Nucleus accumbens (tissue), 56 donors: Measurements from ENCODE around the gene EXPH5.

Experiments used
- DNase-seq, 56 donors: peaks; one replicate each; lab custom pipeline; 2025; lab: John Stamatoyannopoulos, UW

EXPH5 gene

DNA sequence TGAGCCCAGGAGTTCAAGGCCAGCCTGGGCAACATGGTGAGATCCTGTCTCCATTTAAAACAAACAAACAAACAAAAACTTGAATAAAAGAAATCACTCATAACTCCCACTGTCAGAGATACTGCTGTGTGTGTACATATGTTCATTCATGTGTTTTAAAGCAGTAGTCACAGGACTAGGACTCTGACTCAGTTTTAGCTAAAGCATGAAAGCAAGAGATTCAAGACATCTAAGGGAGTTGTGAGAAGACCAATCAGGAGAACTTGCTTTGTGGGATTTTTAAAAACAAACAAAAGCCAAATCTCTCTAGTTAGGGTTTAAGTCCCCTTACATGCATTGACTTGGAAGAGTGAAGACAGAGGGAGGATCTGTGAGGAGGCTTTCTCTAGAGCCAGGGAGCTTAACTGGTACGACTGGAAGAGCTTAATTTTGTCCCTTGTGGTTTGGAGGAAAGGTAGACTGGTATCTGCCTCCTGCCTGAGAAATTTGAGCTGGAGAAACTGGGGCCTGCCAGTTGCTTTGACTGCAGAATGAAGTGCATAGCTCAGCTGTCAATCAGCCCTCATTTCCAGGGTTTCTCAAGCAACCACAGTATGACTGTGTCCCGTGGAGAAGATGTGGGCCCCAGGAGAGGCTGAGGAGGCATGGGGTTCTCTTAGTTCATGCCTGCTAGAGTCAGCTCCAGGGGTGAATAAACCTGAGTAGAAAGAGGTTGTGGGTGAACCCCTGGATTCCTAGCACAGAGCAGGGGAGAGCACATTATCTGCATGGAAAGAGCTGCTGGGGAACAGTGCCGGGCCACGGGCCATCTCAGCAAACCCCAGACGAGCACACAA is 30.6 kb downstream of the EXPH5 start:
- DNase-seq: no peak

DNA sequence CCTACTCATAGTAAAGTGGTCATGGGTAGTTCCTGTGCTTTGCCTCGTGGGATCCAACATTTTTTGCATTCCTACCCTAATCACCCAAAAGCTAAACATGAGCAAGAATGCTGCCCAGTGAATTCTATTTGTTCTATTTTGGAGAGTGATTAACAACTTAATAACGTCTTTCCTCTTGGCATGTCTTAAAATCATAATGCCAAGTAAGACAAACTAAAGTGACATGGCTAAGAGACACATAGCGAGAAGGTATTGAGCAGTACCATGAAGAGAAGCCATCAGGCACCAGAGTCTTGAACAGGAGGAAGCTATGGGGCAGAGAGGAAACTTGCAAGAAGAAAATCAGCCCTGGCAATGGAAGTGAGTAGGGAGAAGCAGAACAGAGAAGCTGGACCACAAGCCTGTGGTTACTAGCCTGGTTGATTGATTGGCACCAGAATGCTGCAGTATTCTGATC is 32.0 kb downstream of the EXPH5 start:
- DNase-seq: no peak

DNA sequence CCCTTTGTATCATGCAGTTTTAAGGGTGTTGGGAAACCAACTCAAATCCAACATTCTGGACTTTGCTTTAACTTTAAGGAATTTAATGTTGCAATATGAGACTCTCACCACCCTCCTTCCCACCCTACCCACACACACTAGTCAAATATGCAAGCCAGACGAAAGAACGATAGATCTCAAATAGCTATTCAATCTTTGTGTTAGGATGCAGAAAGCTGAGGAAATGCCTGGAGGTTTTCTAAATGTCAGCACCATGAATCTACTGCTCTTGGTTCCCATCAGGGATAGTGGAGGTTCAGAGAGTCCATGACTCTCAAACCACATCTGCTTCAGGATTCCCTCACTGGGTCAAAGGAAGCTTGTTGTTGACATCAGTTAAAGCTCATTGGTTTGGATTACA is 33.7 kb downstream of the EXPH5 start:
- DNase-seq: no peak

DNA sequence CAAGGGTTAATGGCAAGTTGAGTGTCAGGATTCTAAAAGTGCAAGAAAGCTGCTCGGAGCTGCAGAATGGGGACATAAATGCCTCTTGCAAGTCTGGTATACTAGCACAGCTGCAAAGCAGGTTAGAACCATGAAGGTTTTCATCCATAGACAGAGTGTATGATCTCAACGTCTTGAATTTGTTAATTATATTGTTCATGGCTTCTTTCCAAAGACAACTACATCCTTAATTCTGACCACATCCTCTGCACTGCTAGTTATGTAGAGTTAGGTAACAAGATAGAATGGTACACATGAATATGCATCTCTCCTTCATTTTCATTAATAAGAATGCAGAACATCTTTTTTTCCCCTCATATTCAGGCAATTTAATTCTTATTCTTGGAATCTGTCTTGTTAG is 34.2 kb downstream of the EXPH5 start:
- no peak for DNase-seq

DNA sequence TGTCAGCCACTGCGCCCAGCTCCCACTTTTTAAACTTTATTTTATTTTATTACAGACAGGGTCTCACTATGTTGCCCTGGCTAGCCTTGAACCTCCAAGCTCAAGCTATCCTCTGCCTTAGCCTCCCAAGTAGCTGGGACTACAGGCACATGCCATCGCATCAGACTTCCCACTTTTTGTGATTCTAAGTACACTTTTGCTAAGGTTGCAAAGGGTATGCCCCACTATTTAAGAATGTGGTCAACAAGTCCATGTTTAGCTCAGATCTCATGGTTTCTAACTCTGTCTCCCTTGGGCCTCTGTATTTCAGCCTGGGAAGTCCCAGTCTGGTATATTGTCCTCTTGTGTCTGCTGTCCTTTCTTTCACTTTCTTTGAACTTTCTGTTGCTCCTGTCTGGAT is 35.3 kb downstream of the EXPH5 start:
- no peak for DNase-seq

DNA sequence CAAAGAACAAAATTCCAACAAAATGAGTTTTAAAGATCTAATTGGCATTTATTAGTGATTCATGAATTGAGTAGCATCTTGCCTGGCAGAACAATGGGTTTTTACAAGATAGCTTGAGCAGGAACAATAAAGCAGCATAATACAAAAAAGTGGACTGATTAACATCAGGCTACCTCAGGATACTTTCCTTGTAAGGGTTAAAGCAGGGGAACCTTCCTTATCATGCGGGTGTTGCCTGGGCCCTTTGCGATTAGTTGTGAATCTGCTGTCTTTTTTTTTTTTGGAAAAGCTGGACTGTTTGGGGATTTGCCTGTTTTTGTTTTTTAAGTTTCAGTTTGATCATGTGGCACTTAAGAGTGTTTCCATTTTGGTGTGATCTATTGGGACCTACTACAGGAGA is 37.5 kb downstream of the EXPH5 start:
- no peak for DNase-seq

DNA sequence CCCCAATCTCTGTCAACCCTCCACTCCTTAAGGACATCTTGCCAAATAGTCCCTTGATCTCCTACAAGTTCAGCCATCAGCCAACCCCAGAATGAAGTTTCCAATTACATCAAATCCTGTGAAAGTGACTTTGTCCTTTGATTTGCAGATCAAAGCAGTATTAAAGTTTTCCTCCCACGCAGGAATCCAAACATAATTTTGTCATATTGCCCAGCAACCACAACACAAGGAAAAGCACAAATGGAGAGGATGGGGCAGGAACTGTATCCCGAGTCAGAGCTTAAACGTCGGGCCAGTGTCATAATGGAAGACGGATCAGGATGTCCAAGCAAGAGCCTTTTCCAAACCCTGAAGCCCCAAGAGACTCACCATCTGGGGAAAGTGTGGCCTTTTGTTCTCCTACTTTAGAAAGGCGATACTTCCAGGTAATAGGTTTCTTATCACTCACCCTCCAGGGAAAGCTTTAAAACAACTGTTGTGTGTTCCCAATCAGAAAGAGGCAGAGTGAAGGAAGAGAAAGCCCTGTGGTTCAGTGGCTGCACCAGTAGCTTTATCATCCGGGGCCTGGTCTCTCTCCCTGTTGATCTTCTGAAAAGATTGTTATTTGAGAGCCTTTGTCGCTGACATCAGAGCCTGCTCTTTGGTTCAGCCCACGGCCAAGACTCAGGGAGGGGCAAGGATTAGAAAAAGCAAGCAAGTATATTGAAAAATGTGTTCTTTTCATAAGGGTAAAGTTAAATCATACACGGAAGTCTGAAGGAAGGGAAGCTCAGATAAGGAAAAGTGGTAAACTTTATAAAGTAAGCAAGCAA is 41.7 kb downstream of the EXPH5 start:
- DNase-seq: no peak

DNA sequence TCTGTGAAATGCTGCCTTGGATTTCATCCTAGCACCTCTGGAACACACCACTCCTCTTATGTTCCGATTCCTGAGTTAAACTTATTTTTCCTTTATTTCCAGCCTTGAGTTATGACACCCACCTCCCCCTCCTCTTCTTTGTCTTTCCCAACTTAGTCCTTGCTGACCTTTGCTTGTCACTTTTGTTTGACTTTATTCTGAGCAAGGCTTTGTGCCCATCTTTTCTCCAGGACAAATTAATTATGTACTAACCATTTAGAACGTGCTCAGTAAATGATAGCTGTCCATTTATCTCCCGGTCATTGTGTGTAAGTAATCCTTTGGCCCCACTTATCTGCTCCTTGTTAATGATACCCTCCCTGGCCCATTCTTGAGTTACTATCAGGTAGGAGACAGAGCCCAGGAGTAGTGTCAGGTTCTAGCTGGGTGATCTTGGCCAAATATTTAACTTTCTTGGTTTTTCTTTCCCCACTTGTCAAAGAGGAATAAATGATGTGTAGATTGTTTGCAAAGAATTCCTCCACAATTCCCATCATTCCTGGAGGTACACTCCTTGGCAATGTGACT is 44.2 kb downstream of the EXPH5 start:
- DNase-seq: no peak

DNA sequence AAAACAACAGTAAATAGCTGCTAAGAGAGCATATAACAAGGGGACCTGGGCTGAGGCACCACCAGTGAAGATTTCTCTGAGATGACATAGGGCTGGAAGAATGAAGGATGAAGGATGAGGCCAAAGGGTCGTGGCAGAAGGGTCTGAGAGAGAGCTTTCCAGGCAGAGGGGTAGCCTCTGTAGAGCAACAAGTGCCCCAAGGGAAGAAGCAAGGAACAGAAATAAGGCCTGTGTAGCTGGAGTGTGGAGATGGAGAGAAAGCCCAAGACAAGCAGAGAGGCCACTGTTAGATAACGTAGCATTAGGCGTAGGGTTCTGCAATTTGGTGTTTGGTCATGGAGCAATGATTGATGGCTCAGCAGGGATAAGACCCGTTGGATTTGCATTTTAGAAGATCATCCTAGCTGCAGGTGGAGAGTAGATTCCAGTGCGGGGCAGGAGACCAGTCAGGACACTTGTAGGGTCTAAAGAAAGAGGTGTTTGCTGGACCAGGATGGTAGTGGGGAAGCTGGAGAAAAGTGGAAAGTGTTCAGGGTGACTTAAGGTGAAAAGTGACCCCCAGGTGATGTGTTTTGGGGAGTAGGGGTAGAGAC is 47.6 kb downstream of the EXPH5 start:
- DNase-seq: no peak

DNA sequence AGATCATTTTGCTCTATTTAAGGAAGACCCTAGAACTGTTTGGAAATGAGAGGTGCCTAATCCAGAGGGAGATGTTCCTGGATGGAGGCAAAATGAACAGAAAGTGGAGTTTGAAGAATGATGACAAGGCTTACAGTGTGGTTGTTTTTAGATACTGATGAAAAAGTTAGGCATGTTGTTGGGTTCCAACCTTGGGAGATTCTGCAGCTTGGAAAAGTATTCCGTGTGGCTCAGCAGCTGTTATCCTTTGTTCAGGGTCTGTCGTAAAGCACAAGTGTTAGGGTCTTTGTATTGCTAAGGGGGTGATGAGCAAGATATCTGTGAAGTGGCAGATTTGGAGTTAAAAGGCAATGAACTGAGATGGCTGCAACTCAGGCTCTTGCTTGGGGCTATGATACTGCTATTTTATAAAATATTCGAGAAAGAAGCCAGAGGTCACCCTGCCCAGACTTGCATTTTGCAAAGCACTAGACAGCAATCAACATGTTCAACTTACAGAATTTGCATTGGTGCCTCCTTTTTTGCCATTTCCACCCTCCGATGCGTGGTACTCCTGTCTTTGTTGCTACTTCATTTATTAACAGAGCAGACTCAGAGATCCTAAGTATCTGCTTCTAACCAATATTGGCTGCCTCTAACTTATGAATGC is 50.1 kb downstream of the EXPH5 start:
- no peak for DNase-seq

DNA sequence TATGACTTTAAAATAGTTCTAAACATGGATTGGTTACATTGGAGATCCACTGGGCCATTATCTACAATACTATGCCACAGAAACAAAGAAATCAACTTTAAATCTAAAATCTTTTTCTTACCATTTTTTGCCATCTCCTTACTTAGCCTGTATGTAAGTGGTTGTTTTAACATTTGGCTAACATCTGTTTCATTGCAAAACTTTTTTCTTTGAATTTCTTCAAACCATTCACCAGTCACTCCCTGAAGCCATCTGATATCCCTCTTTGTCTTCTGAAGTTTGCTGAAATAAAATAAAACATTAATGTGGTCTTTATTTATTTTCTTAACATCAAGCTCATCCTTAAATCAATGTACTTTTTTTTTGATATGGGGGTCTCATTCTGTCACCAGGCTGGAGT is 52.0 kb downstream of the EXPH5 start:
- no peak for DNase-seq

DNA sequence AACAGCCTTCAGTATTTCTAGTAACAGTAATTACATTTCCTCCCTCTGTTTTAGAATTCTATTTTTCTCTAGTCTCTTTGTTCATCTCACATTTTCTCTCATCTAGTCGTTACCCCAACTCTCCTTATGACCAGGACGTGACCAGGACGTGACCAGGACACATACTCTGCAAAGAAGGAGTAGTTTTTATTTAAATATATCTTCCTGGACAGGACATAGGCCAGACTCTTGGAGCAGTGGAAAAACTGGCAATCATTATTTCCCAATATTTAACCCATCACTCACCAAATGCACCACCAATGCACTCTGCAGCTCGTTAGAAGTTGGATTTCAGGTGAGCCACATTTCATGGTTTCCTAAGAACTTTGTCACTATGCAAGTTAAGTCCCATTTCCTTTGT is 55.1 kb downstream of the EXPH5 start:
- DNase-seq: no peak

DNA sequence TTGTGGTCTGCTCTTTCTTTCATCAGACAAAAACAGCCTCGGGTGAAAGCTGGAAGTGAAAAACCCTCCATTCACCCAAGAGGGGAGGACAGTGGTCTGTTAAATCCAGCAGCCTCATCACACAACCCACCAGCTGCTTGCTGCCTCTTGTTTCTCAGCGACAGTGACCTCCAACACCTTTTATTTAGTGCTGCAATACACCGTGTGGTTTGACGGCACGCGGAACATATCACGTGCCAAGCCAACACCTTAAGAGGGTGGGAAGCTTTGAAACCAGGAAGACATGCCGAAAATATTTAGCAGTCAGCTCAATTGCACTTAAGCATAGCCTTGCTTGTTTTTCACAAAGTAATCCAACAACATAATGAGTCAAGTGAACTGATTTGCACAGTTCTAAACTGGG is 55.5 kb downstream of the EXPH5 start:
- DNase-seq: no peak

DNA sequence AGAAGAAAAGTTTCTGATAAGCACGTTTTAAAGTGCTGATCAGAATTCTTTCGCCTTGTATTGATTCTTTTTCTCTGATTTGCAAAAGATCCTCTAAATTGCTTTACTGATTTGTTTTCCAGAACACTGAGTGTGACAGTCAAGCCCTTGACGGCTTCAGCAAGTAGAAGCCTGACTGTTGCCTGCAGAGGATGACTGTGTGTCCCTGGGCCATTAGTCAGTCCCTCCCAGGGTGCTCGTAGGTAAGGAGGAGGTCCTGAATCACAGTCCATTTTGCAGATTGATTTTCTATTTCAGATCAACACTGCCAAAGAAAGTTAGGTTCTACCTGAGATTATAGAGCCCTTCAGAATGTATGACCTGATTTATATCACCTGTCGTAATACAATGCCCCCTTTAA is 56.8 kb downstream of the EXPH5 start:
- DNase-seq: no peak

DNA sequence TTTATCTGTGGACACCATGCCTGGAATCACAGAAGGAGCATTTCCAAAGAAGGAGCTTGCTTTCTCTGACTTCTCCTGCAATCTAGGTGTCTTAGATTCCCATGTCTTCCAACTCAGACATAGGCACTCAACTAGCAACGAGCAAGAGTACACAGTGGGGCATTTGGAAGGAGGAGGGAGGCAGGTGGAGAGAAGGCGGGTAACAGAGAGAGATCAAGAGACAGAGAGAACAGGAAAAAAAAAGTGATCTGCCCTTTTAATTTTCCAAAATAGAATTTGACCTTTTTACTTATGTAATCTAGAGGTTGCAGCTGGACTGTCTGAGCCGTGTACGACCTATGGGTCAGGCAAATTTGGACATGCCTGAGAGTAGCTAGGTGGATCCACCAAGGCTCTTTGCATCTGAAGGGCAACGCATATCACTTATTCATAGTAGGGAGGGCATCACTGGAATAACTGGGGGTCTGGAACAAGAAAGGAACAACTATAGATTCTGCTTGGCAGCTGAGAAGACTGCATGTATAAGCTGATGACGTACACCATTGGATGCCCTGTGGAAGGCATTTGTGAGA is 58.1 kb downstream of the EXPH5 start:
- DNase-seq: no peak

DNA sequence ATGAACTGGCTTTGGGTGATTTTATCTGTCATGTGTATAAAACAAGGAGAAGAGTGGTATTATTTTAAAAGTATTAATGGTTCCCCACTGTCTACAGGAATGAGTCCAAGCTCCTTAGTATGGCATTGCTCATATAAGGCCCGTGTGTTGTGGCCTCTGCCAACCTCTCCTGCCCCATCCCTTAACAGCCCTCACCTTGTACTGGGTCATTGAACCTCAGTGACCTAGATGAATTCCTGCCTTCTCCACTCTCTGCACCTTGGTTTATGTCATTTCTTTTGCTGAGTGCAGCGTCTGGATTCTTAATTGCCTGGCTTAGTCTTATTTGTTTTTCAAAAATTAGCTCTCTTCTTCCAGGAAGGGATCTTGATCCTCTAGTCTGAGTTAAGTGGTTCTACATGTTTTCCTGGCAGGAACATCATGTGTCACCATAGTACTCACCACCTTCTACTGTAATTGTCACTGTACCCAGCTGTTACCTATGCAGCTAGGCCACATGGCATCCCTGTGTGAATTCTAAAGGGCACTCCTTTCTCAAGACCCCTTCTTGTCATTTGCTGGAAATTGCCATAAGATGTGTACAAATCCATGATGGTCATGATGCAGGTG is 59.2 kb downstream of the EXPH5 start:
- no peak for DNase-seq

DNA sequence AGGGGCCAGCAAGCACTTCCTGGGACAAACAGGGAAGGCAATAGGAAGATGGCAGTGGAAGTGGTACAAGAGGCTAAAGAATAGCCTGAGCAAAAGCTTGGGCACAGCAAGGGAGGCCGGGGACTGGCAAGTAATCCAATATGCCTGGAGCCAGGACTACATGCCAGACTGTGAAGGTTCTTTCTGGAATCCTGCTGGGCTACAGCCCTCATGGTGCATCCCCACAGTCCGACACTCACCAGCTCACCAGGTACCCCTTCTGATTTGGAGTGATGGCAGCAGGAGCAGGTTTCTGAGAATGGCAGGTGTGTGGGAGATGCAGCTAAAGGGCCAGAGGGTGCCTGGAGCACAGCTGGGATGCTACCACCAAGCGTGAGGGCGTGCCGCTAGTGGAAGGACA is 63.1 kb downstream of the EXPH5 start:
- no peak for DNase-seq

DNA sequence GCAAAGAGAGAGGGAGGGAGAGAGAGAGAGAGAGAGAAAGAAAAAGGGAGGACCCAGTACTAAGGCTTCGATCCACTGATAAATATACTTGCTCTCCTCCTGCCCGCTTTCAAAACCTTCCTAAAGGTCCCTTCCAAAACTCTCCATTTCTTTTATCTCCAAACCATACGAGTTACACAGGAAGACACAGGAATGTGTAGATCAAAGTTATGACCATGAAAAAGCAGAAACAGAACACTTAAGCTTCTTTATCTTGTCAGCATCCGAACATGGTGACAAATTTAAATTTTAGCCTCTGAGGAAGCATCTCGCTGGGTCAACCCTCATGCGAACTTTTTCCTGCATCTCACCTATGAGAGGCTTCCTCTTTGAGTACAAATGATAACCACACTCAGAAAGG is 66.2 kb downstream of the EXPH5 start:
- no peak for DNase-seq

DNA sequence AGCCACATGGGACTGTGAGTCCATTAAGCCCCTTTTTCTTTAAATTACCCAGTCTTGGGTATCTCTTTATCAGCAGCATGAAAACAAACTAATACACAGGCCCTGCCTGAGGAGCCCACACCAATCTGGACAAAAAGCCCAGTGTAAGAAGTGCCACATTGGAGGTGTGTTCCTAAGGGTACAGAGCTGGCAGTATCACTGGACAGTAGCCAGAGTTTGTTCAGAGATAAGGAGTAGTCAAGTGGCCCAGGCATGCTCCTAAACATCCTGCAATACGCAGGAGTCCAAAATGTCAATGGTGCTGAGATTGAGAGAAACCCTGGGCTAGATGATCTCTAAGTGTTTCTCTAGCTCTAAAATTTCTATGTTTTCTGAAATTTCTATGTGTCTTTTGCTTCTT is 68.4 kb downstream of the EXPH5 start:
- DNase-seq: no peak

DNA sequence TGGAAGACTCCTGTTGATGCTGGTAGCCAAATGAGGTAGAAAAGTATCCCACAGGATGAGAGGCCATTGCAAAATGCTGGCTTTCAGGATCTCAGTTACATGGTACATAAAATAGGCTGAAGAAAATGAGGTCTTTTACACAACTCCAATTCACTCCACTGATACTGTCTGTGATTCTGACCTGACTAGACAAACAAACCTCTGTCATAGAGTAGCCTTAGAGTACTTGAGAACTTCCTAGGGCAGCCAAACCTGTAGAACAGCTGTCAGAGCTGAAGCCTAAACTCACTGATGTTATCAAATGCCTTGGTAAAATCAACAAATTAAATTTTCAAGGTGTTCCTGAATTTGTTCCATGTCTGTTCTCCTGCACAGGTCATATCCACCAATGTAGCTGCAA is 69.1 kb downstream of the EXPH5 start:
- DNase-seq: no peak
